DMS79 treated with DMSO at 0.1 percent for 48 hours (cell line): ENCODE measurements around the gene COBLL1.

Source experiments
- DNase-seq: peaks from one replicate; lab custom pipeline; 2025; lab: John Stamatoyannopoulos, UW

COBLL1 gene

GRCh38 chr2:164677271-164677670, 164.4 kb downstream of the COBLL1 start:
- DNase-seq: no peak

- DNase-seq: no peak
These were observed 165.9 kb downstream of the COBLL1 start for GRCh38 chr2:164675687-164676086.

- no peak for DNase-seq
These were observed 166.6 kb downstream of the COBLL1 start for GRCh38 chr2:164675027-164675426.

GRCh38 chr2:164671664-164672396, 169.8 kb downstream of the COBLL1 start:
- no peak for DNase-seq

- DNase-seq: no peak
These were observed 172.3 kb downstream of the COBLL1 start for GRCh38 chr2:164669291-164669690.

GRCh38 chr2:164667566-164667965, 174.1 kb downstream of the COBLL1 start:
- DNase-seq: no peak

DNA sequence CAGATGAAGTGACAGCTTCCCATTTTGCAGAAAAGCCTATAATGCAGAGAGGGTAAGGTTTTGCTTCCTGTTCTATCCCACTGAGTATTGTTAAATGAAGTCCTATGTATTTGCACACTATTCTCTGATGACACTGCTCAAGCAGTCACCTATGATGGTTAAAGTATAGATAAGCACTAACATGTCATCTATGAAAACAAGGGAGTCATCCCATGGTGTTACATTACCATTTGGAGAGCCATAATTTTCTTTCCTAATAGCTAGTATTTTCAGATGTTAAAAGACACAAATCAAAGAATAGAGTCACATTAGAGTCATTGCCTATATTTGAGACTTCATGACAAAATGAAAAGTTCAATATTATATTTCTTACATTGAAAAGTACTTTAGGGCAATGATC, 177.6 kb downstream of the COBLL1 start:
- DNase-seq: no peak

GRCh38 chr2:164662868-164663631, 178.6 kb downstream of the COBLL1 start:
- DNase-seq: no peak

DNA sequence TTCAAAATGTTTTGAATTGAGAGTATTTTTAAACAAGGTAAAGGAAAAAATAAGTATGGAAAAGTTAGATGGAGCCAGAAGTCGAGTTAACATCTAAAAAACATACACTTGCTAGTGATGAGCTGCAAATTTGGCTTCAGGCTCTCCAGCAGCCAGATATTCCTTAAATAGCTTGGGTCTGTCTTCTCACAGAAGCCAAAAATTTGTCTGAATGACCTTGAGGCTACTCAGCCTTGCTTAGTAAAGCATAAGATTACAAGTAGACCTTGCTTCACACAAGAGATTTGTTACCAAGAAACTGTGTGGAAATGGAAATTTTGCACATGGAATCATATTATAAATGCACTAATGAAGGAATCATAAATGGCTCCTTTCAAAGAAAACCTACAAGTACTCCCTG, 179.6 kb downstream of the COBLL1 start:
- no peak for DNase-seq

GRCh38 chr2:164661349-164661748, 180.3 kb downstream of the COBLL1 start:
- DNase-seq: no peak

GRCh38 chr2:164657129-164657528, 184.5 kb downstream of the COBLL1 start:
- no peak for DNase-seq

GRCh38 chr2:164655750-164656149, 185.9 kb downstream of the COBLL1 start:
- no peak for DNase-seq

DNA sequence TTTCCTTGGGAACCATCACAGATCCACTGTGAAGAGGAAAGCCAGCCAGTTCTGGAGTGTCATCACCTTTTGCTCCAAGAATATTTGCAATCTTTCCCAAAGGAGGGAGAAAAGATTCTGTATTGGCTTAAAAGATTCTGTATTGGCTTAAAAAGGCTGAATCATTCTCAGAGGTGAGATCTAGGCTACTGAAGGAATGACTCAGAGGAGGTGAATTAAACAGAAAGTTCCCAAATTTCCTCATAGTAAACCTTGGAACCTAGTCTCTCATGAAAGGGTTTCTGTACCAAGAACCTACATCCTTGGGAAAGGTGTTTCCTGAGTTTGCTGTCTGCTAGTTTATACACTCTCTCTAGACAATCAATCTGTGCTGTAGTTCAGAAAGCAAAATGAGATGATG, 186.3 kb downstream of the COBLL1 start:
- no peak for DNase-seq

- DNase-seq: no peak
These were observed 190.3 kb downstream of the COBLL1 start for GRCh38 chr2:164651361-164651760.

- DNase-seq: no peak
These were observed 197.5 kb downstream of the COBLL1 start for GRCh38 chr2:164644036-164644700.

DNA sequence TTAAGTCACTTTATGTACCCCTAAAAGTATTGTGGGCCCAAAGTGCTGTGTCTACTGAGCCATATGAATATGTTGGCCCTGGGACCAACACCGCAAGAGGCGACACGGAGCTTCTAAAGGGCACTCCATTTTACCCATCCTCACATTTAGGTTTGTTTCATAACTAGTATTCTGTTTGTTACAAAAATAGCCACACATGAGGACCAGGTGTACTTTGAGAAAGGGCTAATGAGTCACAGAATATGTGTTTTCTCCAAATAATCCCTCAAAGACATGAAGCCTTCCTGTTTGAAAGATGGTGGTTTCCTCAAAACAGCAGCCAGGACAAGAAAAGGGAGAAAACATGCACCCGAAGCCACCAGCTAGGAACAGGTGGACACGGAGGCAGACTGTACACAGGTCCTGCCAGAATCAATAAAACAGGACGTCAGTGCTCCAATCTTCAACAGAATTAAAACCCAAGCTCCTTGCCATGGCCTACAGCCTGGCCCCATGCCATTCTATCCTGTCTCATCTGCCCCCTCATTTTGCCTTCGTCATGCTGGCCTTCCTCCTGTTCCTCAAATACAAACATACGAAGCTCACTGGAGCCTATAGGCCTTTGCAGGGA, 198.6 kb downstream of the COBLL1 start:
- no peak for DNase-seq

GRCh38 chr2:164642268-164642667, 199.4 kb downstream of the COBLL1 start:
- no peak for DNase-seq
